Measurements from ENCODE around the gene SLC7A11.

The SLC7A11 gene

DNA sequence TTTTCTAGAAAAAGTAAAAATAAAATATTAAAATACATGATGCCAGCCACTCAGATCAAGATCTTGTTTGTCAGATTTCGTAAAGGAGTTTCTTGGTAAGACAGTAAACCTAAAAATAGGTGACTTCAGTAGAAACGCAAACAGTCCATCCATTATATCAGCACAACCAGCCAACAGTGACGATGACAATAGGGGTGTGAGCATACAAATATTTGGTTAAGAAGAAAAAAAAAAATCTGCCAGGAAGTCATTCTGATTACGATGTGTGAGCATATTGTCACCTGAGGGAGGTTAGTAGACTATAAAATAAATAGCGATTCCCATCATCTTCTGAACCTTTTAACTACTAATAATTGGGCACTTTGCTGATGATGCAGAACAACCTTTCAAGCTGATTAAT is 37.6 kb downstream of the SLC7A11 start:
- no peak for DNase-seq

- no peak for DNase-seq
Observed at GRCh38 chr4:138202686-138203085, 39.5 kb downstream of the SLC7A11 start.

DNA sequence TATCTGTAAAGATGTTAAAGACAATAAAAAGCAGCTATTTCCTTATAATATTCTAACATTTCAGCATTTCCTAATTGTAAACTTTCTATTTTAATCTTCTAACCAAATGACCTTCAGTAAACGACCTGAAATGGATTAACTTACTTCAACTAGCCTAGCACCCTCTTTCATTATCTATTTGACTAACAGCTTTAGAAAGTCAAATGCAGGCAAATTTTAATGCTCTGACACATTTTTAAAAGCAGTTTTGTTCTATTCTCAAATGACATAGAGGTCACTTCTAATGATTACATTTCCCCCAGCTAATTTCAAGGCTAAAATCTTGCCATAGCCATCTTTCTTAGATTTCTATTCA is 41.9 kb downstream of the SLC7A11 start:
- DNase-seq = no peak

DNA sequence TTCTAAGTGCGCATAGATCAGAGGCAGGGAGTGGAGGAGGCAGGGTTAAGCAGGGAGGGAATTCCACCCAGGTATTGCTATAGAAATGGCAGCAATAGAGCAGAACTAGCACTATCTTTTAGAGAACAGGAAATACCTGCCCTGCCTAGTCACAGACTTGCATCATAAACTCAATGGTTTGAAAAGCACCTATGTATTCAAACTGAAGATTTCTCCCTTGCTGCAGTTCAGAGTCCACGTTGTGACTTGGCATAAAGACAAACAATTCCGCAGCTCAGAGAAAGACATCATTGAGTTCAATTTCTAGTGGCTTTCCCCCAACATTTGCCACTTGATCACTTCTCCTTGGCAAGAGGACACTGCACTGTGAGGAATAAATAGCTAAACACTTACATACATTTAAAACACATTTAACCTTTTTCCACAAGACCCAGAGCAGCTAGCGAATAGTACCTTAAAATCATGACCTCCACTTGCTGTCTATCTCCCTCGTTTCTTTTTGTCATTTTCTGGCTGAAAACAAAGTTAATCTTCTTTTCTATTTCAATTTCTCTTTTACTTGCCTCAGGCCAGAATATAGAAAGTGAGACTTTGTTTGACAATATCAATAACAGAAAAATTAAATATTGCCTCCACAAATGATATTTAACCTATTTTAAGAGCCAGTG is 42.4 kb downstream of the SLC7A11 start:
- no peak for DNase-seq

- DNase-seq = no peak
Observed at GRCh38 chr4:138196153-138196552, 46.0 kb downstream of the SLC7A11 start.

DNA sequence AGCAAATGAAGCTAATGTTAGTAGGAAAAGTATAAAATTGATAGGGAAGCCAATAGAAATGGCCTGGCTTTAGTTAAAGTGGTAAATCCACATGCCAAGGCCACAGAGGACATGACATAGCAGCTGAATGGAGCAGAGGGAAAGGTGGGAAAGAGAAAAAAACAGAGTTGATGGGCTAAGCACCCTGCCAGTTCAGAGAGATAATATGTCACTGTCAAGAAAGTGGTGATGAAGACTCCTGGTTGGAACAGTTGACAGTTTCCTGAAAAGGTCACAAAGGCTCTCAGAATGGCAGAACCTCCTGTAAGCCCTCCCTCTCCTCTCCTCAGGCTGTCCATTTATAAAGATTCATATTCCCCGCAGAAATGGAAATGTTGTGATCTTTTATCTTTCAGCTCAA is 48.2 kb downstream of the SLC7A11 start:
- DNase-seq = no peak

- no peak for DNase-seq
Observed at GRCh38 chr4:138192113-138192512, 50.0 kb downstream of the SLC7A11 start.

DNA sequence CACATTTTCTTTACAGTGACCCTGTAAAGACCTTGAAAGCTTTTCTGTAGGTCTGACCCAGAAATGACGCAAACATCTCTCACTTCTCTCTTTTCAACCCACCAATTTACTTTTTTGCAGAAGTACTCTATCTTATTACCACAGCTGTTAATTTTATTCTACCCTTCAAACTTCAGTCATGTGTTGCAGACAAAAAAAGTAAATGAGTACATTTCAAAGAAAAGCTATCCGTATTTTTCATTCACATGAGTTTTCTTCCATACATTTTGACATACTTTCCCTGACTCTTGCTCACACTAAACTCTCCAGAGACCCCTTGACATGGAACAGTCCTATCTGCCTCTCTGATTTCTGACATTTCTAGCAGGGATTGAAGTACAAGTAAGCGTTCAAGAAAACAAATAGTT is 51.7 kb downstream of the SLC7A11 start:
- no peak for DNase-seq

- DNase-seq = no peak
Observed at GRCh38 chr4:138189206-138189605, 52.9 kb downstream of the SLC7A11 start.

- DNase-seq = no peak
Observed at GRCh38 chr4:138188406-138189084, 53.6 kb downstream of the SLC7A11 start.

DNA sequence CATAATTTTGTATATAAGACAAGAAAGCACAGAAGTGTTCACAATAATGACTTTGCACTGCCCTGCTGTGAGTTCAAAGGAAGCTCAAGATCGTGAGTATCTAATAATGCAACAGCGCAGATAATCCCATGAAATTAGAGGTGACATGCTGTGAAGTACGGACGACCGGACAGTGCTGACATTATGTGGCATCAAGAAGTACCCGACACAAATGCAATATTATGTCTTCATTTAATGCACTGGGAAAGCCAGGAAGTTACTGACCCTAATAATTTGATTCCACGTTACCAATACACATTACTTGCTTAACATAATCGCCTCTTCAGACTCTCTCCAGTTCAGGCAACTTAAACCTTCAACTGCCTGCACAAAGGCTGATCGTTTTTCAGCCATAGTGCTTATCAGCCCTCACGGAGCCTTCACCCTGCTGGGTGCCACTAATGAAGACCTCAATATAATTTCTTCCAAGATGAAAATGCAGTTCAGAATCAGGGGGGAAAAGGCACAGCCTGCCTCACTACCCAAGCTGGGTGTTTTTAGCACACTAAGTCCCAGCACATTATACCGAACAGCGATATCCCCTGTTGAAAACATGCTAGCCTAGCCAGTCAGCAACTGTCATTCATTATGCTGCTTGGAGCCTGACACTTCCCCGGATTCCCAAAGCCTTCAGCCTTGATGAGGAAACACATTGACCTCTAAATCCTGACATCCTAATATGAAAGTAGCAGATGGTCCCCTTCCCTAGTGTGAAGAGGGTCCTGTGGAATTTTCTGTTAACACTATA is 56.1 kb downstream of the SLC7A11 start:
- DNase-seq = no peak

DNA sequence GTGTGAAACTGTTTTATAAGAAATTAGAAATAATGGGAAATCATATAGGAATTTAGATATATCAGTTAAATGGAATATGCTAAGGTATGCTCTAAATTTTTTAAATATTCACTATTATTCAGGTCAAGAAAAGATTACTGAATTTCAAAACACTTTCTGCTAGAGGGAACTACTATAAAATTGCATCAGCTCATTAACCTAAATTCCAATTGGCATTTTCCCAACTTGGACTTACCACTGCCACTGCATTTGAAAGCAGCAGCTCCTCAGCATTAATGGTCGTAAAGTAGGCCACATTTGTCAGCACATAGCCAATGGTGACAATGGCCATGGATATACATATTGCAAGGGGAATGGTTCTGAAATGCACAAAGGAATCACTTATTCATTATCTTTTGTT is 57.3 kb downstream of the SLC7A11 start:
- DNase-seq = no peak

- DNase-seq = no peak
Observed at GRCh38 chr4:138182838-138183426, 59.2 kb downstream of the SLC7A11 start.

DNA sequence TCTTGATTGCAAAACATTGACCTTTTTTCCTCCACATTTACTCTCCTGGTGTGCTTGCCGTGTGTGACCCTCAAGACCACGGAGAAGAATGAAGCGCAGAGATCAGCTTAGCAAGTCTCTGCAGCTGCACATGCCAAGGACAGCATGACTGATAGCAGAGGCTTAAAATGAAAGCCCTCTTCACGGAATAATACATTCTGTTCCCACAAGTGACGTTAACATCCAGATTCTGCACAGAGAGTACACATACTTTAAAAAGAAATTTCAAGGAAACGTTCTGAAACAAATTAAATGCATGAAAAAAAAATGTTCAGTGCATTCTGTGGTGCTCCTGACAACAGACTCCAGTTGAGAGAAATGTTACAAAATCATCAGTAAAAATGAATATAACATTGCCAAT is 60.9 kb downstream of the SLC7A11 start:
- no peak for DNase-seq

DNA sequence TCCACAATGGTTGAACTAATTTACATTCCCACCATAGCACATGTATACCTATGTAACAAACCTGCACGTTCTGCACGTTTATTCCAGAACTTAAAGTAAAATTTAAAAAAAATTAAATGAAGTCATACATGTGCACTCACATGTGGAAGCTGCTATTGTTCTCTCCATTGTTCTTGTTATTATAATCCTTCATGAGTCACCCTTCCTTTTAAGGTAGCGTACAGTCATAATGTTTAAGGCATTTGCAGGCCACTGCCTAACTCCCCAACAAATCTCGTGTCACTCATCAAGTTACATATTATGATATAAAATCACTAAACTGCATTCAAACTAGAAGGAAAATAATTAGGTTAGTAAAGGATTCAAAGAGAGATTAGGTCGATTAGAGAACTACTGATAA is 63.6 kb downstream of the SLC7A11 start:
- no peak for DNase-seq

DNA sequence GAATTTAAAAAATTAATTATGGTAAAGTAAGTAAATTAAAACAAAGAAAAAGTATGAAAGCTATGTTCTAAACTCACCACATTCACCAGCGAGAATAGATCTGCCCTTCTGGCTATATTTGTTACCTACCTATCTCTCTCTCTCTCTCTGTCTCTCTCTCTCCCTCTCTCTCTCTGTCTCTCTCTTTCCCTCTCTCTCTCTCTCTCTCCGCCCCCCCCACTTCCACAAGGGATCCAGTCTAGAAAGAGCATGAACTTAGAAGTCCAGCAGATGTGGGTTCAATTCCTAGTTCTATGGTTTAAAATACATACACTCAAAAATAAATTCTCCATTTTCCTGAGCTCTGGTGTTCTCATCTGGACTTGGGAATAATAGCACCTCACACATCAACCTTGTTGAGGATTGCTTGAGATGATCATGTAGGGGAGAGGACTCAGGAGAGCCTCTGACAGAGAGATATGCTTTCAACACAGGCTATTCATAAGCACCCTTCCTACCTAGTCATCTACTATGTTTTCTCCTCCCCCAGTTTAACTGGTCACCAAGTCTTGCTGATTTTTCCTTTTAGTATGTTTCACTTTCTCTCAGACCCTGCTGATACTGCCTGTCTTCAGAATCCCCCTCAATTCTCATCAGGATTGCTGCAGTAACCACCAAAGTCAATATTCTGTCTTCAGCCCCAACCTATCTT is 64.7 kb downstream of the SLC7A11 start:
- DNase-seq = no peak

DNA sequence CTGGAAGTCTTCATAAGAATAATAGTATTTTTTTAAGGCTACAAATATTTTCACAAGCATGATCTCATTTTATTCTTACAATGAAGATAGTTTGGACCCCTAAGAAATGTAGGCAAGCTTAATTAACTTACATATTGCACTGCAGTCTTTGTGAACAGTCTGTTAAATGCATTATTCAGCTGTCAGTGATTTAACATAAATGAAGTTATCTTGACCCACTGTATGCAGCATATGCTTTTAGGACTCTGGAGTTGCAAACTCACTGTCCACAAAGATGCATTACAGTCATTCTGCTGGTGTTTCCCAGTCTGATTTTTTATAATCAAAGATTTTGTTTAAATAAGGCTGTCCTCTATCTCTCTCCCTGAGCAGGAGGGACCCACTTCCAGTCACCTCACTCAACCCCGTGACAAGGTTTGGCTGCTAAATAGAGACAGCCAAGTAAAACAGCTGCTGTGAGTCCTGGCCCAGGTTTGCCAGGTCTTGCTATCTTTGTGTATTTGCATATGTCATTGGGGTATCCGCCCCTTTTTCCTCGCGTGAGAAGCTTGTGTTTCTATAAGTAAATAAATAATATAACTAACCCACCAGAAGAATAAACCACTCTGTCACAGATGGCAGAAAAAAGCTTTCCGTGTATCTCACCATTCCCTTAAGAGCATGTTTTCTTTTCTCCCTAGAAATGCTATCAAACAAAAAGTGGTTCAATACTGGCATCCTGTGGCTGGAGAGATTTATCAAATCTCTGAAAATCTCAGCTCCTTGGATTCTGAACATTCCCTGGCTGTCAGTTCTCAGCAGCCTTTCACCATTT is 67.0 kb downstream of the SLC7A11 start:
- DNase-seq = no peak

DNA sequence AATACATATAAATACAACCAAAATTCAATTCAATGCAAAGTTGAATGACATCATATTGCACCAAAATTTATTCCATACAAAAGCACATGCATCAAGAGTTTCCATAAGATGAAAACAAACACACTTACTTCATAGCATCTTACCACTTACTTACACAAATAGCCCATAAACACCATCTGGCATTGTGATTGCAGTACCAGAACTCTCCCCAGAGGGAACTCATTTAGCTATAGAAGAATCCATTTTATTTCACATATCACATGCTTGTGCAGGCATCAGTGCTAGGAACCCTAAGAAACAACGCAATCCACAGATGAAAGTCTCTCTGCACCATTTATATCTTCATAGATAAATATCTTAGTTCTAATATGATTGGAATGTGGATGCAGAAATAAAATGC is 77.9 kb downstream of the SLC7A11 start:
- DNase-seq = no peak

DNA sequence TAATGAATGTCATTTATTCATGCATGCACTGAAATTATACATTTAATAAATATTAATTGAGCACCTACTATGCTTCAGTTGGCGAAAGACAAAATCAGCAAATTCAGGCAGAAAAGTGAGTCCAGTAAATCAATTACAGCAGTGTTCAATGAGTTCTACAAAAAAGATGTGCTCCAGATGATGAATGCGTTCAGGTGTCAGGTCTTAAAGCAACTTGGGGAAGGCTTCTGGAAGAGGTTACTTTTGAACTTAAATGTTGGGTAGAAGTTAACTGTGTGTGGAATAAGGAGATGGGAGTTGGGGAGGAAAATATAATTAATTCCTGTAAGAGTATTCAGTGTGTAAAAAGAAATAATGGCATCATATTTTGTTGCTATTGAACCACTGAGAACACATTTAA is 79.0 kb downstream of the SLC7A11 start:
- DNase-seq = no peak

DNA sequence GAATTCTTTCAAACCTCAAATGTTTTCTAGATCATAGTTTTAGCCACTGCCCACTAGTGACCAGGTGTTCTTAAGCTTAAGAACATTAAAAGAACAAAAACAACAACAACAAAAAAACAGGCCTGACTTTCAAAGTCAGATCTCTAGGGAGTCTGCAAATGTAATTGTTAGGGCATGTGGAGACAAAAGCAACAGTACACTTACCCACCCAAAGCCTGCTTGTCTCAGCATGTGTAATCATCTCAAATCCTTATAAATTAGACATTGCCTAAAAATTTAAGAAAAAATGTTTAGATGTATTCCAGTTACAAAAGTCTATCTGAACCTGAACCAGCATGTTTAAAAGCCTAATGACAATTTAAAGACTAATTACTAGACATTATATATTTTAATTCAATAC is 79.9 kb downstream of the SLC7A11 start:
- no peak for DNase-seq

- no peak for DNase-seq
Observed at GRCh38 chr4:138161351-138161750, 80.8 kb downstream of the SLC7A11 start.

DNA sequence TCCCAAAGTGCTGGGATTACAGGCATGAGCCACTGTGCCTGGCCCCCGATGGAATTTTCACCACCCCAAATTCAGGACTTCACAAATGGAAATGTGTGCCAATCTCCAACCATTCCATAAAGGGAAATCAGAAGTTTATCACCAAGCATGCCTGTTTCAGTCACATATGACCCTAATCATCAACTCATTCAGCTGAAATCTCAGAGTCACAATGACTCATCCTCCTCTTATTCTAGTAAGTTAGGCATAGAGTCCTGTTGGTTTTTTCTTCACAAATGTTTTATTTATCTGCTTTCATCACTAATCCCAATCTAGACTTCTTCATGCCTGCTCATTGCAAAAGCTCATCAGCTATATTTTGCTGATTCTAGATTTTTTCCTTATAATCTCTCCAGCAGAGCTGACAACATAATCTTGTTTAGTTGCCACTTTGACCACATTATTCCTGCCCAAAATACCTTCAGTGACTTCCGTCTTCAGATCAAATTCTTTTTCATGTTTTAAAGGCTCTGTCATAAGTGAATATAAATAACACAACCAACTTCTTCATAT is 83.3 kb downstream of the SLC7A11 start:
- no peak for DNase-seq
